ENCODE results near the gene CNIH1.
A peak's percentile ranks its signal among the peaks of the same experiment; 100 is the strongest.

The CNIH1 gene

DNA sequence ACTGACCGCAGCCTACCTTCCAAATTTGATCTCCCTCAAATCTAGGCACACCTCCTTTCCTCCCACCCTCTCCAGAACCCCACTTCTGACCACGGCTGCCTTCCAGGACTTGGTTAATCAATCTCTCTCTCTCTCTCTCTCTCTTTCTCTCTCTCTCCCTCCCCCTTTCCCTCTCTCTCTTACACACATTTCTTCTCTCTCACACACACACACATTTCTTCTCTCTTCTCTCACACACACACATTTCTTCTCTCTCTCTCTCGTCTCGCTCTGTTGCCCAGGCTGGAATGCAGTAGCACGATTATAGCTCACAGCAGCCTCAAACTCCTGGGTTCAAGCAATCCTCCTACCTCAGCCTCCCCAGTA is 48.1 kb upstream of the CNIH1 start:
- WGBS, 2 donors (ENCODE audit: extremely low coverage in 2 of 2, insufficient read length in 2 of 2, insufficient replicate concordance in 1 of 2): 100% methylated on average over 2 of the region's 5 CpGs; no CpG with 5 or more reads in 1 of the 2 donors
- no peak overlapping the region for H3K14ac ChIP-seq (ENCODE audit: low read length)
- peaks cover 0 to 13% of the 10 kb centered on the region in 2 donors for H3K9me3 ChIP-seq (replicated peaks in 1 of 2; ENCODE audit: control insufficient read depth in 2 of 2, insufficient read depth in 1 of 2, low read depth in 1 of 2, low read length in 2 of 2)
- no peaks in the 10 kb centered on the region for H3K79me1 ChIP-seq (ENCODE audit: low read depth, low read length)
- H3K9ac ChIP-seq (ENCODE audit: low read depth, low read length, poor library complexity): peak overlapping the region; percentile 31
- peaks cover 0 to 13% of the 10 kb centered on the region in 2 donors for H3K36me3 ChIP-seq (replicated peaks in 1 of 2; ENCODE audit: control insufficient read depth in 2 of 2, insufficient read depth in 2 of 2, low read length in 2 of 2)
- no peaks in the 10 kb centered on the region for H3K27me3 ChIP-seq (ENCODE audit: control insufficient read depth in 3 of 3, insufficient read depth in 3 of 3, low read depth in 1 of 3, low read length in 3 of 3)
- no peak overlapping the region for H2BK15ac ChIP-seq (ENCODE audit: low read length)
- H2AK5ac ChIP-seq (ENCODE audit: low read depth, low read length): no peak overlapping the region
- H3K23ac ChIP-seq (ENCODE audit: low read depth, low read length, poor library complexity): no peak overlapping the region
- no peak overlapping the region for H4K8ac ChIP-seq (ENCODE audit: low read depth, low read length)
- H3K18ac ChIP-seq (ENCODE audit: low read length): peak overlapping the region; percentile 11
- H3K4me2 ChIP-seq (ENCODE audit: insufficient read depth, low read length, poor library complexity, severe bottlenecking): peak overlapping the region; percentile 49
- no peak overlapping the region for H2BK120ac ChIP-seq (ENCODE audit: low read depth, low read length)
- peak overlapping the region; percentile 91 for H2AFZ ChIP-seq (ENCODE audit: low read length)
- H3K27ac ChIP-seq (replicated peaks; ENCODE audit: low read length): peak overlapping the region; percentile 57
- H2BK12ac ChIP-seq (ENCODE audit: low read length): no peak overlapping the region
- no peak for DNase-seq (ENCODE audit: low spot score)
- H3K4me1 ChIP-seq (ENCODE audit: control insufficient read depth in 2 of 2, insufficient read depth in 1 of 2, low read depth in 1 of 2, low read length in 2 of 2): peaks cover 0 to 5% of the 10 kb centered on the region in 2 donors
- H2BK5ac ChIP-seq (ENCODE audit: low read length): no peak overlapping the region
- no peak overlapping the region for H4K91ac ChIP-seq (ENCODE audit: low read depth, low read length, poor library complexity)
- no peak overlapping the region for H3K4ac ChIP-seq (ENCODE audit: low read length)
- peak overlapping the region; percentile 70 for H3K4me3 ChIP-seq (ENCODE audit: low read length in 2 of 2)

DNA sequence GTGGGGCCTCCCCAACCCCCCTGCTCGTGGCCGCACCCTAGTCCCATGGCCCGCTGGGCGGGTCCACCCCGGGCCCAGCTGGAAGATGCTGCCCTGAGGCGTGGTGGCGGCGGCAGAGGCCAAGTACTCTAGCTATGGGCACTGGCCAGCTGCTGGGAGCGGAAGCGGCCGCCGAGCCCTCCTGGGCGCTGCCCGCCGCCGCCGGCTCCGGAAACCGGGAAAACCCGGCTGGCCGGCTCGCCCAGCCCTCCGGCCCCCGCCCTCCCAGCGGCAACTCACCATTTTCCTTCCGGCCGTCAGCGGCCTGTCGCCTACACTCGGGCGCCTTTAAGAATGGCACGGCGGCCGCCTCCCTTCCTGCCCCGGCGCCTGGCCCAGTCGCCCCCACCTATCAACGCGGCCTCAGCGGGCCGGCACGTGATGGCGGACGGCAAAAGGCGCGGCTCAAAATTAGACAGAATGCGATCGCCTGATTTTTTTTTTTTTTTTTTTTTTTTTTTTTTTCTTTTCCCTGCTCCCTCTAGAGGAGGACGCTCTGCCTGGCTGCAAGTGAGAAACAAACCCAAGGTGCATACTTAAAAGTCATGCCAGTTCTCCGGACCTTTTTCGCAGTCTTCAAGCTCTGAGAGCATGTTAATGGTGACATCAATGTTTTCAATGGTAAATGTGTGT is 47.6 kb upstream of the CNIH1 start, which contains the start of gene GMFB:
GMFB (minus strand) TSS at position 335 of the 672 bp plus-strand sequence; CDS start at position 282, 53 bp downstream.
- H4K8ac ChIP-seq (ENCODE audit: low read depth, low read length): no peak within 1 kb of the TSS
- H2AK5ac ChIP-seq (ENCODE audit: low read depth, low read length): peak within 1 kb of the TSS; percentile 74
- no peak within 1 kb of the TSS for H3K14ac ChIP-seq (ENCODE audit: low read length)
- no CpG with 5 or more reads among the region's 51 CpGs for WGBS, 2 donors (ENCODE audit: extremely low coverage in 2 of 2, insufficient read length in 2 of 2, insufficient replicate concordance in 1 of 2)
- peak within 1 kb of the TSS; percentile 62 for H3K4me2 ChIP-seq (ENCODE audit: insufficient read depth, low read length, poor library complexity, severe bottlenecking)
- H3K9ac ChIP-seq (ENCODE audit: low read depth, low read length, poor library complexity): peak within 1 kb of the TSS; percentile 97
- H3K23ac ChIP-seq (ENCODE audit: low read depth, low read length, poor library complexity): peak within 1 kb of the TSS; percentile 86
- H2AFZ ChIP-seq (ENCODE audit: low read length): peak within 1 kb of the TSS; percentile 91
- no peaks in the 10 kb centered on the region for H3K27me3 ChIP-seq (ENCODE audit: control insufficient read depth in 3 of 3, insufficient read depth in 3 of 3, low read depth in 1 of 3, low read length in 3 of 3)
- peak within 1 kb of the TSS; percentile 91 for H3K27ac ChIP-seq (replicated peaks; ENCODE audit: low read length)
- peak within 1 kb of the TSS; percentile 59 for H3K4ac ChIP-seq (ENCODE audit: low read length)
- H3K4me1 ChIP-seq (ENCODE audit: control insufficient read depth in 2 of 2, insufficient read depth in 1 of 2, low read depth in 1 of 2, low read length in 2 of 2): peaks cover 0 to 5% of the 10 kb centered on the region in 2 donors
- H4K91ac ChIP-seq (ENCODE audit: low read depth, low read length, poor library complexity): no peak within 1 kb of the TSS
- DNase-seq (ENCODE audit: low spot score): peak; percentile 84
- H3K4me3 ChIP-seq (ENCODE audit: low read length in 2 of 2): peak within 1 kb of the TSS; percentile 70 to 99
- no peaks in the 10 kb centered on the region for H3K79me1 ChIP-seq (ENCODE audit: low read depth, low read length)
- H2BK5ac ChIP-seq (ENCODE audit: low read length): peak within 1 kb of the TSS; percentile 99
- peaks cover 0 to 15% of the 10 kb centered on the region in 2 donors for H3K36me3 ChIP-seq (replicated peaks in 1 of 2; ENCODE audit: control insufficient read depth in 2 of 2, insufficient read depth in 2 of 2, low read length in 2 of 2)
- peak within 1 kb of the TSS; percentile 96 for H3K18ac ChIP-seq (ENCODE audit: low read length)
- no peak within 1 kb of the TSS for H2BK120ac ChIP-seq (ENCODE audit: low read depth, low read length)
- H3K9me3 ChIP-seq (replicated peaks in 1 of 2; ENCODE audit: control insufficient read depth in 2 of 2, insufficient read depth in 1 of 2, low read depth in 1 of 2, low read length in 2 of 2): peaks cover 0 to 13% of the 10 kb centered on the region in 2 donors
- H2BK15ac ChIP-seq (ENCODE audit: low read length): peak within 1 kb of the TSS; percentile 39
- H2BK12ac ChIP-seq (ENCODE audit: low read length): peak within 1 kb of the TSS; percentile 16

GRCh38 chr14:54488318-54488645 is 47.1 kb upstream of the CNIH1 start:
- Histone ChIP-seq H2BK12ac (ENCODE audit: low read length) (peak overlapping the region; percentile 16), H3K4me3 (ENCODE audit: low read length in 2 of 2) (peak overlapping the region; percentile 70 to 99), H3K27me3 (ENCODE audit: control insufficient read depth in 3 of 3, insufficient read depth in 3 of 3, low read depth in 1 of 3, low read length in 3 of 3) (no peaks in the 10 kb centered on the region), H3K9ac (ENCODE audit: low read depth, low read length, poor library complexity) (peak overlapping the region; percentile 97), H2BK15ac (ENCODE audit: low read length) (peak overlapping the region; percentile 39), H3K9me3 (replicated peaks in 1 of 2; ENCODE audit: control insufficient read depth in 2 of 2, insufficient read depth in 1 of 2, low read depth in 1 of 2, low read length in 2 of 2) (peaks cover 0 to 13% of the 10 kb centered on the region in 2 donors), H2BK5ac (ENCODE audit: low read length) (peak overlapping the region; percentile 99), H3K4me2 (ENCODE audit: insufficient read depth, low read length, poor library complexity, severe bottlenecking) (peak overlapping the region; percentile 62), H3K36me3 (replicated peaks in 1 of 2; ENCODE audit: control insufficient read depth in 2 of 2, insufficient read depth in 2 of 2, low read length in 2 of 2) (peaks cover 0 to 20% of the 10 kb centered on the region in 2 donors), H3K23ac (ENCODE audit: low read depth, low read length, poor library complexity) (peak overlapping the region; percentile 86), H3K4ac (ENCODE audit: low read length) (no peak overlapping the region), H4K91ac (ENCODE audit: low read depth, low read length, poor library complexity) (no peak overlapping the region), H2BK120ac (ENCODE audit: low read depth, low read length) (no peak overlapping the region), H3K18ac (ENCODE audit: low read length) (peak overlapping the region; percentile 96), H3K27ac (replicated peaks; ENCODE audit: low read length) (peak overlapping the region; percentile 91), H2AK5ac (ENCODE audit: low read depth, low read length) (peak overlapping the region; percentile 74), H2AFZ (ENCODE audit: low read length) (peak overlapping the region; percentile 91), H3K14ac (ENCODE audit: low read length) (no peak overlapping the region), H4K8ac (ENCODE audit: low read depth, low read length) (no peak overlapping the region), H3K4me1 (ENCODE audit: control insufficient read depth in 2 of 2, insufficient read depth in 1 of 2, low read depth in 1 of 2, low read length in 2 of 2) (peaks cover 0 to 5% of the 10 kb centered on the region in 2 donors), H3K79me1 (ENCODE audit: low read depth, low read length) (no peaks in the 10 kb centered on the region)
- no CpG with 5 or more reads among the region's 9 CpGs for WGBS, 2 donors (ENCODE audit: extremely low coverage in 2 of 2, insufficient read length in 2 of 2, insufficient replicate concordance in 1 of 2)
- DNase-seq (ENCODE audit: low spot score): no peak

DNA sequence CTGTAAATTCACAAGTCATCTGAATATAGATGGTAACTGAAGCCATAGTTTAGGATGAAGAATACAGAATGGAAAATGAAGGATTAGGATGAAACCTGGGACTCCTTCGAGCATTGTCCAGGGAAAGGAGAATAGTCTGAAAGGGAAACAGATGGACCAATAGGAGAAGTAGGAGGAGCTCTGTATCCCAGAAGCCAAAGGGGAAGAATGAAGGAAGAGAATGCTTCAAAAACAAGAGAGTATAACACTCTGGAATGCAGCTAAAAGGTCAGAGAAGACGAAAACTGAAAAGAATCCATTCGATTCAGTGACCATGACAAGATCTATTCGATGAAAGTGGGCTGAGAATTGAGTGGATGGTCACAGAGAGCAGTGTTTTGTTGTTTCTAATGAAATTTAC is 46.6 kb upstream of the CNIH1 start:
- Histone ChIP-seq H4K8ac (ENCODE audit: low read depth, low read length) (no peak overlapping the region), H2AFZ (ENCODE audit: low read length) (peak overlapping the region; percentile 91), H2AK5ac (ENCODE audit: low read depth, low read length) (no peak overlapping the region), H3K27me3 (ENCODE audit: control insufficient read depth in 3 of 3, insufficient read depth in 3 of 3, low read depth in 1 of 3, low read length in 3 of 3) (no peaks in the 10 kb centered on the region), H3K4me1 (ENCODE audit: control insufficient read depth in 2 of 2, insufficient read depth in 1 of 2, low read depth in 1 of 2, low read length in 2 of 2) (peaks cover 0 to 4% of the 10 kb centered on the region in 2 donors), H3K9me3 (replicated peaks in 1 of 2; ENCODE audit: control insufficient read depth in 2 of 2, insufficient read depth in 1 of 2, low read depth in 1 of 2, low read length in 2 of 2) (peaks cover 0 to 13% of the 10 kb centered on the region in 2 donors), H2BK120ac (ENCODE audit: low read depth, low read length) (no peak overlapping the region), H3K9ac (ENCODE audit: low read depth, low read length, poor library complexity) (no peak overlapping the region), H3K27ac (replicated peaks; ENCODE audit: low read length) (peak overlapping the region; percentile 91), H2BK12ac (ENCODE audit: low read length) (no peak overlapping the region), H2BK15ac (ENCODE audit: low read length) (no peak overlapping the region), H3K23ac (ENCODE audit: low read depth, low read length, poor library complexity) (no peak overlapping the region), H3K14ac (ENCODE audit: low read length) (no peak overlapping the region), H3K4me3 (ENCODE audit: low read length in 2 of 2) (peak overlapping the region in 1 of 2 donors; percentile 70), H3K79me1 (ENCODE audit: low read depth, low read length) (no peaks in the 10 kb centered on the region), H4K91ac (ENCODE audit: low read depth, low read length, poor library complexity) (no peak overlapping the region), H2BK5ac (ENCODE audit: low read length) (no peak overlapping the region), H3K18ac (ENCODE audit: low read length) (no peak overlapping the region), H3K4me2 (ENCODE audit: insufficient read depth, low read length, poor library complexity, severe bottlenecking) (peak overlapping the region; percentile 62), H3K4ac (ENCODE audit: low read length) (no peak overlapping the region), H3K36me3 (replicated peaks in 1 of 2; ENCODE audit: control insufficient read depth in 2 of 2, insufficient read depth in 2 of 2, low read length in 2 of 2) (peaks cover 3 to 25% of the 10 kb centered on the region in 2 donors)
- no CpG with 5 or more reads among the region's 4 CpGs for WGBS, 2 donors (ENCODE audit: extremely low coverage in 2 of 2, insufficient read length in 2 of 2, insufficient replicate concordance in 1 of 2)
- no peak for DNase-seq (ENCODE audit: low spot score)
